Measurements from ENCODE around the gene NOS1AP.

GRCh38 chr1:162206300-162206699 is 136.8 kb downstream of the NOS1AP start:
- TF ChIP-seq GATA2 (IDR thresholded peaks at IDR 0.05; ENCODE audit: low read depth, low read length) = no peak
- TF ChIP-seq GATA3 (IDR thresholded peaks at IDR 0.05; ENCODE audit: low read depth, low read length) = no peak
